Measurements from ENCODE around the gene SLC7A1. TPM values are rescaled to one million over a fixed set of nuclear protein-coding genes. Genes with fewer than 3 reads are reported as not detected.

The SLC7A1 gene
- total RNA-seq, 4 donors from 2014 or later: 46.0 to 72.8 (median 50.8) TPM

- DNase-seq (ENCODE audit: low spot score in 2 of 2): no peak
- TF ChIP-seq POLR2A (IDR thresholded peaks at IDR 0.05): no peak
- no peak for TF ChIP-seq CTCF (IDR thresholded peaks at IDR 0.05)
- intact Hi-C loops (cut with DNase I; ENCODE audit: low total_unique reads): no loop called here
- WGBS, 2 donors: 92 to 93% methylated on average over 7 of the region's 7 CpGs
- H3K4me3 ChIP-seq (ENCODE audit: low read depth, poor library complexity, severe bottlenecking): no peak overlapping the region
These were observed 69.7 kb downstream of the SLC7A1 start for GRCh38 chr13:29525757-29526156.

GRCh38 chr13:29524641-29525040, 70.8 kb downstream of the SLC7A1 start:
- WGBS, 2 donors: 90 to 92% methylated on average over 9 of the region's 9 CpGs
- intact Hi-C loops (cut with DNase I; ENCODE audit: low total_unique reads): no loop called here
- no peak for TF ChIP-seq POLR2A (IDR thresholded peaks at IDR 0.05)
- TF ChIP-seq CTCF (IDR thresholded peaks at IDR 0.05): no peak
- DNase-seq (ENCODE audit: low spot score in 2 of 2): no peak
- H3K4me3 ChIP-seq (ENCODE audit: low read depth, poor library complexity, severe bottlenecking): no peak overlapping the region

GRCh38 chr13:29524176-29524575, 71.3 kb downstream of the SLC7A1 start:
- 89 to 92% methylated on average over 11 to 17 of the region's 17 CpGs for WGBS, 2 donors
- intact Hi-C loops (cut with DNase I; ENCODE audit: low total_unique reads): no loop called here
- H3K4me3 ChIP-seq (ENCODE audit: low read depth, poor library complexity, severe bottlenecking): no peak overlapping the region
- no peak for TF ChIP-seq POLR2A (IDR thresholded peaks at IDR 0.05)
- TF ChIP-seq CTCF (IDR thresholded peaks at IDR 0.05): no peak
- no peak for DNase-seq (ENCODE audit: low spot score in 2 of 2)

GRCh38 chr13:29523199-29523961, 72.1 kb downstream of the SLC7A1 start:
- H3K4me3 ChIP-seq (ENCODE audit: low read depth, poor library complexity, severe bottlenecking): no peak overlapping the region
- no peak for DNase-seq (ENCODE audit: low spot score in 2 of 2)
- WGBS, 2 donors: 76 to 86% methylated on average over 23 of the region's 23 CpGs
- intact Hi-C loops (cut with DNase I; ENCODE audit: low total_unique reads): no loop called here
- TF ChIP-seq POLR2A (IDR thresholded peaks at IDR 0.05) (no peak), CTCF (IDR thresholded peaks at IDR 0.05) (no peak)

GRCh38 chr13:29522044-29522685, 73.3 kb downstream of the SLC7A1 start:
- no peak overlapping the region for H3K4me3 ChIP-seq (ENCODE audit: low read depth, poor library complexity, severe bottlenecking)
- TF ChIP-seq POLR2A (IDR thresholded peaks at IDR 0.05): no peak
- no peak for TF ChIP-seq CTCF (IDR thresholded peaks at IDR 0.05)
- peak in 1 of 2 donors; percentile 71 for DNase-seq (ENCODE audit: low spot score in 2 of 2)
- WGBS, 2 donors: 61 to 75% methylated on average over 16 of the region's 16 CpGs
- intact Hi-C loops (cut with DNase I; ENCODE audit: low total_unique reads): no loop called here
